ENCODE data around the gene ELL.

The ELL gene

GRCh38 chr19:18513868-18514267 lies 8.0 kb downstream of the ELL start:
- no peak for TF ChIP-seq CTCF (IDR thresholded peaks at IDR 0.05; ENCODE audit: low read depth, low read length, missing control alignments)
- no peak overlapping the region for H3K4me3 ChIP-seq (ENCODE audit: low read depth, low read length)
- no peak for DNase-seq (ENCODE audit: low read depth)

GRCh38 chr19:18510216-18510615 lies 11.7 kb downstream of the ELL start:
- DNase-seq (ENCODE audit: low read depth), result no peak
- no peak for TF ChIP-seq CTCF (IDR thresholded peaks at IDR 0.05; ENCODE audit: low read depth, low read length, missing control alignments)
- no peak overlapping the region for H3K4me3 ChIP-seq (ENCODE audit: low read depth, low read length)

- no peak for TF ChIP-seq CTCF (IDR thresholded peaks at IDR 0.05; ENCODE audit: low read depth, low read length, missing control alignments)
- no peak for DNase-seq (ENCODE audit: low read depth)
Observed at GRCh38 chr19:18508585-18508984, 13.3 kb downstream of the ELL start.

GRCh38 chr19:18507727-18508440 lies 14.0 kb downstream of the ELL start:
- no peak for TF ChIP-seq CTCF (IDR thresholded peaks at IDR 0.05; ENCODE audit: low read depth, low read length, missing control alignments)
- H3K4me3 ChIP-seq (ENCODE audit: low read depth, low read length), result no peak overlapping the region
- no peak for DNase-seq (ENCODE audit: low read depth)

More at GRCh38 chr19:18508585-18508984, 13.3 kb downstream of the ELL start:
- H3K4me3 ChIP-seq (ENCODE audit: low read depth, low read length), result no peak overlapping the region

GRCh38 chr19:18507021-18507726 lies 14.7 kb downstream of the ELL start:
- no peak for DNase-seq (ENCODE audit: low read depth)
- H3K4me3 ChIP-seq (ENCODE audit: low read depth, low read length), result no peak overlapping the region
- no peak for TF ChIP-seq CTCF (IDR thresholded peaks at IDR 0.05; ENCODE audit: low read depth, low read length, missing control alignments)

- DNase-seq (ENCODE audit: low read depth), result no peak
- no peak for TF ChIP-seq CTCF (IDR thresholded peaks at IDR 0.05; ENCODE audit: low read depth, low read length, missing control alignments)
- no peak overlapping the region for H3K4me3 ChIP-seq (ENCODE audit: low read depth, low read length)
Observed at GRCh38 chr19:18506101-18506930, 15.6 kb downstream of the ELL start.
